Astrocyte (in vitro differentiated cells and primary cell): ENCODE measurements around the gene NR2C2.

ENCODE experiments used
- CTCF ChIP-seq: IDR thresholded peaks from 2 replicates; pipeline ENCODE4 v1.5.1; 2011; ENCODE audit warnings: low read depth, mild to moderate bottlenecking, inconsistent platforms, low read length, moderate library complexity; ENCODE audit not compliant: insufficient read depth
- EZH2 ChIP-seq: IDR thresholded peaks from 2 replicates; pipeline ENCODE4 v1.6.1; 2012; ENCODE audit warnings: mild to moderate bottlenecking, low read length, inconsistent platforms; ENCODE audit not compliant: insufficient read depth

GRCh38 chr3:14950274-14950673 is 2.9 kb downstream of the NR2C2 start:
- TF ChIP-seq CTCF (no peak), EZH2 (no peak)
